ENCODE measurements around the gene FAM193B.
"Not testable (repeated sequence)": the region's sequence is repeated elsewhere in the genome, so short reads cannot be mapped to it uniquely, and the experiment has no call there.

FAM193B gene

DNA sequence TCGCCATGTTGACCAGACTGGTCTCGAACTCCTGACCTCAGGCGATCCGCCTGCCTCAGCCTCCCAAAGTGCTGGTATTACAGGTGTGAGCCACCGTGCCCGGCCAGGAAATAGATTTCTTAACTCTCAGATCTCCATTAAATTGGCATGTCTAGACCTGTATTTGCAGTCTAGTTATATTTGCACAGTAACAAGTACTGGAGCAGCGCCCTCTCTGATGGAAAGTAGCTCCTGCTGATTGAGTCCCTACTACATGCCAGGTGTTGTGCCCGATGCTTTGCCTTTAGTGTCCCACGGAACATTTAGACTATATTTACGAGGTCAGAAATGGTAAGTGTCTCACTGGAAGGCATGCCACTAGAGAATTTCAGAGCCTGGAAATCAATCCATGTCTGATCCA, 21.8 kb upstream of the FAM193B start:
- DNase-seq (ENCODE audit: low read depth): no peak

DNA sequence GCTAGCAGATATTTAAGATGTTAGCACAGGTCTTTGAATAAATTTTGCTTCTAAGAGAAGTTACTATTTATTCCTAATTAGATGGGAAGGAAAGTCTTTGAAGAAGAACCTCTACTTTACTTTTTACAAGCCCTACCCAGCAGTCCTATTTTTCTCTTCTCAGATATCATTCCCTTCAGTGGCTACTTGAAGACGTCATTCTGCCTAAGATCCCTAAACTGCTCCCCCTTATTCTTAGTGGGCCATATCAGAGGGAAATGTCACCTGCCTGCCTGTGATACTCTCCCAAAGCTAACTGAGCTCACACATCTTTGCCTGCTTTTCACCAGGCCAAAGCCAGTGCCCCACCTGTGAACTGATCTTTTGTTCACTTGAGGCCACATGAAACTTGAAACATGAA, 21.1 kb upstream of the FAM193B start:
- no peak for DNase-seq (ENCODE audit: low read depth)

DNA sequence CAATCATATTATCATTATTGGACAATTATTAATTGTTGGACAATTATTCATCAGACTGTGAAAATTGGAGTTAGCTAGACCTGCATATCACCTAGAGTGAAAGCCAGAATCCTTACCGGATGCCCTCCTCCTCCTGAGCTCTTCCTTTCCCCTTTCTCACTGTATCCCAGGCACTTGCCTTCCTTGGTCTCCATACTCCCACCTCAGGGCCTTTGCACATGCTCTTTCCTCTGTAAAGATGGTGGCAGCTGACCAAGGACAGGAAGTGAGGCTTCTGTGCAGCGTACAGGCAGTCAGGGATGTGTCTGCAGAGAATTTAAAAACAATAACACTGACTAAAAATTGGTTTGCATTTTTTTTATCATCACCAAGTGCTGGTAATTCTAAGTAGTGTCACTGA, 15.5 kb upstream of the FAM193B start:
- no peak for DNase-seq (ENCODE audit: low read depth)

DNA sequence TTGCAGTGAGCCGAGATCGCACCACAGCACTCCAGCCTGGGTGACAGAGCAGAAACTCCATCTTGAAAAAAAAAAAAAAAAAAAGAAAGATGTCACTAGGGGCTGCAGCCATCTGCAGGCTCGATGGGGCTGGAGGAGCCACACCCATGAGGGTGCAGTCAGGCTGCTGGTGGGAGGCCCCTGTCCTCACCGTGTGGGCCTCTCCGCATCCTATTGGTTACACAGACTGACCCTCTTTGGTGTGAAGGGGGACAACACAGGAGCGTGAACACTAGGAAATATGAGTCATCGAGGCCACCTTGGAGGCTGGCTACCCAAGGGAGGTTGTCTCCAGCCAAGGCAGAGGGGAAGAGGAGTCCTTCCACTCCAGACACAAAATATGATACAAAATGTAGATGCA, 14.0 kb upstream of the FAM193B start:
- no peak for DNase-seq (ENCODE audit: low read depth)

DNA sequence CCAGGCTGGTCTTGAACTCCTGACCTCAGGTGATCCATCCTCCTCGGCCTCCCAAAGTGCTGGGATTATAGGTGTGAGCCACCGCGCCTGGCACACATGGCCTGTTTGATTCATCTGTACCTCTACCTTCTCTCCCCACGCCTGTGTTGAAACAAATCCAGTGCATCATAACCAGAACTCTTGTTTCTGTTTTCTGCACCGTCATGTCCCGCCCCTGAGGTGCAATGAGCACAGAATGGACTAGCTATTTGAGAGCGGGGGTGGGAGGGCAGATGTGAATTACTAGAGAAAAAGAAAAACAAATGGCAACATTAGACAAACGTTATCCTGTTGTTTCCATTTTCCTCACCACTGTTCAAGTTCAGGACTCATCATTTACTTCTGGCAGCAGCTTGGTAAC, 10.7 kb upstream of the FAM193B start:
- no peak for DNase-seq (ENCODE audit: low read depth)

DNA sequence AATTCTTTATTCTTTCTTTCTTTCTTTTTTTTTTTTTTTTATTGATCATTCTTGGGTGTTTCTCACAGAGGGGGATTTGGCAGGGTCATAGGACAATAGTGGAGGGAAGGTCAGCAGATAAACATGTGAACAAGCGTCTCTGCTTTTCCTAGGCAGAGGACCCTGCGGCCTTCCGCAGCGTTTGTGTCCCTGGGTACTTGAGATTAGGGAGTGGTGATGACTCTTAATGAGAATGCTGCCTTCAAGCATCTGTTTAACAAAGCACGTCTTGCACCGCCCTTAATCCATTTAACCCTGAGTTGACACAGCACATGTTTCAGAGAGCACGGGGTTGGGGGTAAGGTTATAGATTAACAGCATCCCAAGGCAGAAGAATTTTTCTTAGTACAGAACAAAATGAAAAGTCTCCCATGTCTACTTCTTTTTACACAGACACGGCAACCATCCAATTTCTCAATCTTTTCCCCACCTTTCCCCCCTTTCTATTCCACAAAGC, 5.1 kb upstream of the FAM193B start:
- not testable (repeated sequence) for DNase-seq (ENCODE audit: low read depth)

DNA sequence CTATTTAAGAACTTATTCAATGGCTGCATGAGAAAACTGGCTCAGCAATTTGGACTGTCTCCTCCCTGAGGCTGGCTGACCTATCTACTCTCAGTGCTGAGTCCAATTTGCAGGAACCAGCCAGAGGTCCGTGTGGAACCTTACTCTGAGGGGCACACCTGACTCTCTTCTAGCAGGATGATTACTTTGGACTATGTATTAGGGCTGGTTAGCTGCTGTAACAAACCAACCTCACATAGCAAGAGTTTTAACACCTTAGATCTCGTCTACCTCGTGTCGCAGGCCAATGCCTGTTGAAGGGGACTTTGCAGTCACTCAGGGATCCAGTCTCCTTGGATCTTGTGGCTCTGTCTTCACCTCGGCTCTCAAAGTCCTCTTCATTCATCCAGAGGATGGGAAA, 3.4 kb upstream of the FAM193B start:
- DNase-seq (ENCODE audit: low read depth): no peak

DNA sequence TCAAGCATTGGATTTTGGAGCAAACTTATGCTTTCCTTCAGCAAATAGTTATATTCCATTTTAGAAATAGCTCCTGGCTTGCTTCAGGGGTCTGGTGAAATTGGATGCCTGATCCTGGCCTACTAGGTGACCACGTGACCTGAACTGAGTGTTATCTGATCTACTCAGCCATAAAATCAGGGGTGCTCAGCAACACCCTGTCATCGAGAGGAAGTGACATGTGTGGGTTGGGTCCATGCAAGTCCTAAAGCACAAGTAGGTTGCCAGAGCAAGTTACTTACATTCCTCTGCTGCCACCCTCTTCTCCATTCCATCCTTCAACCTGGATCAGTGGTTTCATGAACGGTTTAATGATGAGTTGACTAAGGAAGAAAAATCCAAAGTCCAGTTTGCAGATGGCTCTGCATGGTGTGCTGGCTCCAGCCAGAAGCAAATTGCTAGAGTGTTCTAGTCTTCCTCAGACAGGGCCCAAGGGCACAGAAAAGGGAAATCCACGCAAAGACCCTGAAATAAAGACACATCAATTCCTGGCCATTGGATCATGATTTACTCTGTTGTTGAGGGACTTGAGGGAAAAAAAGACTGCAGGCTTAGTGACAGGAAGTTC, 2.8 kb upstream of the FAM193B start:
- no peak for DNase-seq (ENCODE audit: low read depth)

DNA sequence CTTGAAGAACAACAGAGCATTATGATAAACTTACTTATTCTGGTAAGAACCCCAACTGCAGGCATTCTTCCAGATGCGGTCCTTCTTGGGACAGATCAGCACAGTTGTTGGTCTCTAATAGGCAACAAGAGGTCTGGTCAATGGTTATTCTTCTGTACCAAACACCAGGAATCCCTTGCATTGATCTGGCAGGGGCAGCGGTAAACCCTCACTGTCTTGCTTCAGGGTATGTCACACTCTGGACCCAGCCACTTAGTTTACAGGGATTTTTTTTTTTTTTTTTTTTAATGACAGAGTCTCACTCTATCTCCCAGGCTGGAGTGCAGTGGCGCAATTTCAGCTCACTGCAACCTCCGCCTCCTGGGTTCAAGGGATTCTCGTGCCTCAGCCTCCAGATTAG, 1.3 kb upstream of the FAM193B start:
- no peak for DNase-seq (ENCODE audit: low read depth)

DNA sequence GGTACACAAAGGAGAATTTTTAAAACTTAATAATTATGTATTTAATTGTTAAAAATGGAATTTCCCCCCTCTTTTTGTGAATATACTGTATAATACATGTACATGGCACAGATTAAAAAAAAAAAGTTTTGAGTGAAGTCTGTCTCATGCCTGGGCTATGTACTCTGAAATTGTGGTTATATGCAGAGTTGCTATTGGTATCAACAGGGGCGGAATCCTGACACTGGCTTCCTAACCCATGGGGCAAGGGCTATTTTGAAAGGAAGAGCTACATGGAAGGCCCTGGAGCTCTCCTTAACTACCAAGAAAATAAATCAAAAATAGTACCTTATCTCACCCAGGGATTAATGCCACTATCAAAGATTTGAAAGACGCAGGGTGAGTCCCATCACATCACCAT, 865 bp upstream of the FAM193B start:
- DNase-seq (ENCODE audit: low read depth): no peak

DNA sequence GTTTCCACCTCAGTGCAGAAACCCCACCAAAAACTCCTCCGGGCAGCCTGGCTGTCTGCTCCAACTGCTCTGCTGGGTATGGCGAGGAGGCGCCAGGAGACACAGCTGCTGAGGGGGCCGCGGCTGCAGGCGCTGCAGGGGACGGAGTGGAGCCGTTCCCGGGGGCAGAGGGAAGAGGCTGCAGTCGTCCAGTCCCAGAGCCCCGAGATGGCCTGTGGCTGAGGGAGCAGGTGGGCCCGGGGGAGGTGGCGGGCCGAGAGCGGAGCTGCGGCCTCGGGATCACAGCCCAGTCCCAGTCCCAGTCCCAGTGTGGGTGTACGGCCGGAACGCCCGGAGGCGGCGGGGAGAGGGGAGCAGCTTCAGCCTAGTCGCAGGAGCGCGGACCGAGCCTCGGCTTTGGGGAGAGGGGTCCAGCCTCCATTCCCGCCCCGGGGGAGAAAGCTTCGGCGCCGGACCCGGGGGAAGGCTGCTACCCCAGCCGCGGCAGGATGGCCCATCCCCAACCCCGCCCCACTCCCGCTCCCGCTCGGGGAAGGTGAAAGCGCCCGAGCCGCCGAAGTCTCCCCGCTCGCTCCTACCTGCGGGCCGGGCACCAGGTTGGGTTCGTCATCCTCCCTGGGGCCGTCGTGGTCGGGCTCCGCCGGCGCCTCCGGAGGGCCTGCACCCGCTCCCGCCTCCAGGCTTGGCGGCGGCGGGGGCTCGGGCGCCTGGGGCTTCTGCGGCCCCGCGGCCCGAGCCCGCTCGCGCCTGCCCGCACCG, 513 bp downstream of the FAM193B start:
- peak; percentile 18 for DNase-seq (ENCODE audit: low read depth)

DNA sequence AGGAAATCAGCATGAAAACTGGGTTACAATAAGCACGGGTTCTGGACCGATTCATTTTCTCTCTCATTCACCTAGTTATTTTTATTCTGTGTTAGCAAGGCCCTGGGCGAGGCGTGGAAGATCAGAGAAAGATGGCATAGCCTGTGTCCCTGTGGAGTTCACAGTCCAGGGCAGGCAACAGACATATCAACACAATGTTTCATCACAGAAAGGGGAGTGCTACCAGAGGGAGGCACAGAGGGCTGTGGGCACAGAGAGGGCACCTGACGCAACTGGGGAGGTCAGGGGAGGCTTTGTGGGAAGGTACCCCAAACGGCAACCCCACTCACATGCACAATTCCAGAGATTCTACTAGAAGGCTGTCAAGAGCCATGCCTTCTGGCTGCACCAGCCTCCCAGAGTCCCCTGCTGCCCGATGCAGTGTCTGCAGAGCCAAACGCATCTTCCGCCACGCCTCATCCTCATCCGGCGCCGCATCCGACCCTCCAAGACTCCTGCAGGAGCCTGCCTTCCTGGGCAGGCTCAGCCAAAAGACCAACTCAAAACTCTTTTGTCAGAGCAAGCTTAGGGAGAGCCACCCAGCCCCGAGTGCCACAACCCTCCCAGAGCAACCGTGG, 1.4 kb downstream of the FAM193B start:
- no peak for DNase-seq (ENCODE audit: low read depth)

DNA sequence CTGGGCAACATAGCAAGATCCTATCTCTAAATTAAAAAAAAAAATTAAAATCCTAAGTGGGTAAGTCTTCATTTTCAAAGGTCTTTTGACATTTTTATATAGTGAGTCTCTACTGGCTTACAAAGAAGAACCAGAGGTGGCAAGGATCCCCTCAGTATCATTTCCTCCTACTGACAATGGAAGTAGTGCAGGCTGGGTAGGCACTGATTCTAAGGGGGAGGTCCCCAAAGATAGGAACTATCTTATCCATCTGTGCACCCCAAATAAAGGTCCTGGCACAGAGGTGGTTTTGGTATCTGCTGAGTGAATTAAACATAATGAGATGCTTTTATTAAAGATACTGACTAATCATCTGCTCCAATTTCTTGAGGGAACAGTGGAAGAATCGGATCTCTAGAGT, 4.2 kb downstream of the FAM193B start:
- no peak for DNase-seq (ENCODE audit: low read depth)

DNA sequence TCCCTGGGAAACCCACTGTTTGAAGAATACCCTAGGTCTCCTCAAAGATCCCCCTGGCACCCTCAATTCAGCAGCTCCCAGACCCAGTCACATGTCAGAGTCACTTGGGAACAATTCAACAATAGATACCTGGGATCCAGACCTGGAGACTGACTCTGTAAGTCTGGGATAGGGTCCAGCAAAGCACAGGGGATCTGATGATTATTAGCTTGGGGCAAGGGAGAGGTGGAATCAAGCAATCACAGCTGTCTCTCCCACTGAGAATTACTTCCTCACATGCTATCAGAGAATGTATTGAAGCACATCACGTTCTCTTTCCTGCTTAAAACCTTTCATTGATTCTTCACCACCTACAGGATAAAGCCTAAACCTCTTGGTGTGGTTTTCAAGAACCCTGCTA, 5.9 kb downstream of the FAM193B start:
- no peak for DNase-seq (ENCODE audit: low read depth)

DNA sequence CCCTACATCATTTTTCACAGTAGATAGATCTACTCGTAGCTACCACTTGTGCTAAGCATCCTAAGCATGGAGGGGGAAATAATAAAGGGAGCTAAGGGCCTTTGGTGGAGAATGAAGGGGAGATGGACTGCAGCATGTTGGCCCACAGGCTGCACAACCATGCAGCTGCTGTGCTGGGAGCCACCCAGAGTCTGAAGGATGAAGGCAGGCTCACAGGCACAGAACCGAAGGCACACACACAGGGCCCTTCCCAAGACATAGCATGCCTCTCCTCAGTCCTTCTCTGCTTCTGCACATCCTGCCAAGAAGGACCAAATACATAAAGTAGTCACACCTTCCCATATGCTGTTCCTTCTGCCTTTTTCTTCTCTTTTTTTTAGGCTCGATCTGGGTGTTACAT, 6.6 kb downstream of the FAM193B start:
- DNase-seq (ENCODE audit: low read depth): no peak

DNA sequence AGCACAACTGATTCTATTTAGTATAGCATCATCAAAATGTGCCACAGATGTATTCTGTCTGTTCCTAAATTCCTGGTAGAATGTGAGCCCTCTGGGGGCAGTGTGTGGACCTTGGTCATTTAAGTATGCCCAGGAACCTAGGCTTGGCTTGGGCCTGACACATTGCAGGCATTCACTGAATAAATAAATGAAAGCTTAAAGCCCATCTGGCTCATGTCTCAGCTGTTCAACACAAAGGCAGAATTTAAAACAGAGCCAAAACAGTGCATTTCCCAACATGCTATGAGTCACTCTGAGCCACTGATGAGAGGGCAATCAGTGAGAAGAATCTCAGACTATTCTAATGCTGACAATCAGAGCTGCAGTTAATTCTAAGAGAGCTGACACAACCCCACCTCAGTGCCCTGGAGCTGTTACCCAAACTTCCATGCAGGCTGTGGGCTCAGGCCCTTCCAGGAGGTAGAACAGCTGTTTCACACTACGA, 8.1 kb downstream of the FAM193B start:
- no peak for DNase-seq (ENCODE audit: low read depth)

DNA sequence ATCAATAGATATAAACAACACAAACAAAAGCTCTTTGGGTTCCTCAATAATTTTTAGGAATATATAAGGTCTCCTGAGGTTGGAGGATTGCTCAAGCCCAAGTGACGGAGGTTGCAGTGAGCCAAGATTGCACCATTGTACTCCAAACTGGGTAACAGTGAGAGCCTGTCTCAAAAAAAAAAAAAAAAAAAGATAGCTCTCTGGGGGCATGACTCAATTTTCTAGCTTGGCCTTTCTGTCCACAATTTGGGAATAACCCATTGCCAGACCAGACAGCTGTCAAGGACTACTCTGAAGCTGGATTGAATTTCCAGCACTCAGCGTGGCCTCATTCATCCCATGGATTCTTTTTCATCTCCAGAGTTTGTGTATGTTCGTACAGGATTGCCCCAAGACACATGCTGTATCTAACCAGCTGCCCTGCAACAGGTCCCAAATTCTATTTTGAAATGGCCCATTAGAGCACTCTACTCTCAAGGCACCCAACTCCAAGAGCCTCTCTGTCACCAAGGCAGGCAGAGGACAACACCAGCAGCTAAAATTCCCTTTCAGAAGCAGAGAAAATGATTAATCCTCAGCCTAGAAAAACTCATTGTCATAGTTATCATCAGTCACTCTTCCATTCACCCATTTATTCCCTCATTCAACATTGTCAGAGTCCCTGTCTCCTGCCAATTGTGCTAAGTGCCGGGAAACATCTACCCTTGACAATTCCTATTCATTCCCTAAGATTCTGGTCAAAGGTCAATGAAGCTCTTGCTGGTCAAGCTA, 8.7 kb downstream of the FAM193B start:
- no peak for DNase-seq (ENCODE audit: low read depth)

DNA sequence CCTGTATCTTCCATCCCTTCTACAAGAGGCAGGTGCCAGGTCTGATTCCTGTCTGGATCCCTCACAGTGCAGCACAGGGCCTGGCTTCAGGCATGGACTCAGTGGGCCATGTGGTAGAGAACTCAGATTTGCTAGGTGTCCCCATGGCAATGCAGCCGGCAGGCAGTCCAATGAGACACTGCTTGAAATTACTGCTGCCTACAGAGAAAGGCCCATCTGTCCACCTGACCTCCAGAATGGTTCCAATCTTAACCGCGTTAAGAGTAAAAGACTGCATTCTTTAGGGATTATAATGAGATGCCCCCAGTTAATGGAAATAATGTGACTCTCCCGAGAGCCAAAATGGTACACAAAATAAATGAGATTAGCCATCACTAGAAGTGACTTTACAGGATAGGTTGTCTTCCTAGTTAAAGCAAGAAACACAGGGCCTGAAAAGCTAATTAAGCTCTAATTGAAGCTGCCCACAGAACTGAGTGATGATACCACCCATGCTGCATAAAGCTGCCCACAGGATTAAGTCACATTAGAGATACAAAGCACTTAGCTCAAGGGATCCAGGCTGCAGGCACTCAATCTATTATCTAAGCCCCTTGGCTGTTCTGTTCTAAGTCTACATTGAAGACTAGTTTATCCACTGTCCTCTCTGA, 11.4 kb downstream of the FAM193B start:
- no peak for DNase-seq (ENCODE audit: low read depth)

DNA sequence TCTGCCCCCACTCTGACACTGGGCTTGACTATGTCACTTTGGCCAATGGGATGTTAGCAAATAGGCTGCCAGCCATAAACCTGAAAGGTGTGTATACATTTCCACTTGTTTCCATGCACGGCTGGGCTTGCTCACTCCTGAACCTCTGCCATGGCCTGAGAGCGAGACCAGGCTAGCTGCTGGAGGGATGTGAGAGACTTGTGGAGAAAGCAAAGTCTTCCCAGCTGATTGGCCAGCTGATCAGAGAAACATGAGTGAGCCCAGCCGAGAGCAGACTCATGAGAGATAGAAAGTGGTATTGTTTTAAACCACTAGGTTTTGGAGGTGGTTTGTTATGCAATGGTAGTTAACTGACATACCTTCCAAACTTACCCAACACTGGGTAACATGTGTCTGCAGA, 13.9 kb downstream of the FAM193B start:
- DNase-seq (ENCODE audit: low read depth): no peak

DNA sequence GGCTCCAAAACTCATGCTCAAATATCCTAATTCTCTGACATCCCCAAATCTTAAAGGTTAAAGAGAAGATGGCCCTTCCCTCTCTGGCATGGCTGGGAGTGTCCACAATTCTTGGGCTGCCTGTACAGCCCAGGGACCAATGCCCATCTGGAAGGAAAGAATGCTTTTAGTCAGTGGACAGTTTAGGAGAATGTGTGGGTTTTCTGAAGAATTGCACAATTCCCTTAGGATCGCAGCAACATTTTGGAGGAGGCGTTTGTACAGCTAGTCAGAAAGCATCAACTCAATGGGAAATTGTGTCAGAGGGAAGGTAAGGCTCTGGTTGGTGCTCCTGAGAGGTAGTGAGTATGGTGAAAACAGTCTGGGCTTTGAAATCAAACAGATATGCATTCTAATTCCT, 15.0 kb downstream of the FAM193B start:
- DNase-seq (ENCODE audit: low read depth): no peak

DNA sequence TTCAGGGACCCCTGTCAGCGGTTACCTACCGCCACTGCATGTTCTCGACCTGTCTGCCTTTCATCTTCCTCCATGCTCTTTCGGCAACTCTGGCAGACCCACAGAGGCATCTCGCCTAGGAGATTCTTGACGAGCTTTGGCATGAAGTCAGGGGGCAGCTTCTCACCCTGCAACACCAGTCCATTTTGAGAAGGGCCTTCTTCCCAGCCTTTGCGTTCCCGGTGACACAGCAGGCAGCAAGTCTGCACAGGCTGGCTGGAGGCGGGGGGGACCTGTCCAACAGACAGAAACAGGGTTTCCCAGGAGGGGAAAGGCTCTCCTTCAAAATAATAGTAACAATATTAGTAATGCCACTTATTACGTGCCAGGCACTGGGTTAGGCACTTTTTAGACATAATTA, 15.5 kb downstream of the FAM193B start:
- DNase-seq (ENCODE audit: low read depth): no peak

All from T follicular helper cell (primary cell).